ENCODE results near the gene SELENBP1.

The SELENBP1 gene

GRCh38 chr1:151342021-151342420, 30.5 kb downstream of the SELENBP1 start:
- DNase-seq: no peak

- DNase-seq: peak; percentile 69
Observed at GRCh38 chr1:151340870-151341754, 31.4 kb downstream of the SELENBP1 start.

- DNase-seq: no peak
Observed at GRCh38 chr1:151336556-151336955, 35.9 kb downstream of the SELENBP1 start.

GRCh38 chr1:151334822-151335221, 37.7 kb downstream of the SELENBP1 start:
- DNase-seq: no peak

- no peak for DNase-seq
Observed at GRCh38 chr1:151327903-151328674, 44.4 kb downstream of the SELENBP1 start.

- peak; percentile 97 for DNase-seq
Observed at GRCh38 chr1:151327223-151327902, 45.1 kb downstream of the SELENBP1 start, which contains the start of gene PI4KB. TSS of gene PI4KB (minus strand) at chr1:151327416. CDS start at chr1:151316481, 10,935 bp downstream.

- DNase-seq: no peak
Observed at GRCh38 chr1:151326619-151327222, 45.8 kb downstream of the SELENBP1 start.

- no peak for DNase-seq
Observed at GRCh38 chr1:151325646-151326429, 46.7 kb downstream of the SELENBP1 start.

GRCh38 chr1:151325231-151325630, 47.3 kb downstream of the SELENBP1 start:
- no peak for DNase-seq

GRCh38 chr1:151324390-151324930, 48.0 kb downstream of the SELENBP1 start:
- no peak for DNase-seq

GRCh38 chr1:151318975-151319374, 53.5 kb downstream of the SELENBP1 start:
- DNase-seq: no peak

GRCh38 chr1:151315565-151316235, 56.8 kb downstream of the SELENBP1 start:
- DNase-seq: no peak
